Choroid plexus epithelial cell (primary cell): Measurements from ENCODE around the gene DCAF8.
A peak's percentile ranks its signal among the peaks of the same experiment; 100 is the strongest.

ENCODE experiments used
- DNase-seq: peaks from one replicate; pipeline ENCODE4 v3.0.0-alpha.2; 2010; ENCODE audit warnings: low read depth
- H3K4me3 ChIP-seq: 2 replicates; pipeline ENCODE4 v1.5.1; 2011; ENCODE audit warnings: low read depth, mild to moderate bottlenecking, control low read depth, low read length, moderate library complexity
- CTCF ChIP-seq: conservative IDR thresholded peaks from 2 replicates; pipeline ENCODE4 v1.5.1; 2011; ENCODE audit warnings: low read depth, mild to moderate bottlenecking, control low read depth, inconsistent platforms, low read length, moderate library complexity

DCAF8 gene

DNA sequence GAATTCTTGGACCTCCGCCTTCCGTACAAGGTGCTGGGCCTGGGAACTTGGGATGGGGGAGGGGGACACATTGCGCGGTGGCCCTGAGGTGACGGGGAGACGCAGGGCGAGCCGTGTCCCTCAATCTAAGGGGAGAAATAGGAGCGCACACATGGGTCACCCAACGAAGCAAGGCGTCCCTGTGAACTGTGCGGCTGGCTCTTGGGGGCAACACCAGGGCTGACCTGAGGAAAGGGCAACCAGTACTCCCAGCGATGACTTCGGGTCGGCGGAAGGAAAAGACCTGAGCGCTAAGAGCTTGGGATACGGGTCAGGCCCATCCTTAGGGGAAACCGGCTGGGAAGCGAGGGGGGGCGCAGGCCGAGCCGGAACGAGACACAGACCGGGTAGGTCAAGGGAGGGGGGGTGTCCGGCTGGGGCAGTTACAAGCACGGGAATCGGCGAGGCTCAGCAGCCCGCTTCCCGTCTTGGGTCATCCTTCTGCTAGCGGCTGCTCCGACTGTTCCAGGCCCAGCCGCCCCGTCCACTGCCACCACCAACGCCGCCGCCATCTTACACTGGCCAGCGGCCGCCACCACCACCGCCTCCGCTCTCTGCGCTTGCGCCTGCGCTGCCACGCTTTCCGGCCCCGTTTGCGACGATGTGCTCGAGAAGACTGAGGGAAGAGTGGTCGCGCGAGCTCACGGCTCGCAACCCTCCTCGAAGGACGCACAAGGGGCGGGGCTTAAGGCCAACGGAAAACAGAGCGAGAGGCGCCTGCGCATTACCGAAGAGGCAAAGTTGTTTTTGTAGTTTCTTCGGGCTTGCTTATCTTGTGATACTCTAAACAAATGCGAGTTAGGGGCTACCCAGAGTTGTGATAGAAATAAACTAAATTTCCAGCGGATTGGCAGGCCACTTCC lies at the start of gene DCAF8:
Gene DCAF8 (minus strand): TSS at position 657 of the 902 bp plus-strand sequence. CDS start 18,541 bp downstream, outside the sequence.
- peak; percentile 99 for DNase-seq
- peak within 1 kb of the TSS; percentile 98 for H3K4me3 ChIP-seq
- TF ChIP-seq CTCF = no peak

GRCh38 chr1:160309571-160309970 lies 47.2 kb upstream of the DCAF8 start:
- DNase-seq = no peak
- H3K4me3 ChIP-seq = no peak overlapping the region
- no peak for TF ChIP-seq CTCF

DNA sequence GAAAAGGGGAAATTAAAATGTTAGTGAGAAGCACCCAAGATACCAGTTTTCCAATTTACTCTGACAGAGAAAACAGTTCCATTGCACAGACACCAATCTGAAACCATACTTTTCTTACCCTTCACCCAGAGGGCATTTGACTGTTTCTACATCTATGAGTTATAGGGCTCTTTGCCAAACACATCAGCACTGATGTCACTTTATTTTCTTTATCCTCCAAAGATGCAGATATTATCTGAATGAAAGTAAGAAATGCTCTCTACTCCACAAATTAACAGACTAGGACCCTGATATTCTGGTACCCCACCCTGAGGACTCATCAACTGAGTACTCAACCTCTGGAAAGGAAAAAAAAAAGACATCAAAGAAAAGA lies 46.8 kb upstream of the DCAF8 start:
- peak; percentile 59 for DNase-seq
- no peak overlapping the region for H3K4me3 ChIP-seq
- TF ChIP-seq CTCF = no peak

DNA sequence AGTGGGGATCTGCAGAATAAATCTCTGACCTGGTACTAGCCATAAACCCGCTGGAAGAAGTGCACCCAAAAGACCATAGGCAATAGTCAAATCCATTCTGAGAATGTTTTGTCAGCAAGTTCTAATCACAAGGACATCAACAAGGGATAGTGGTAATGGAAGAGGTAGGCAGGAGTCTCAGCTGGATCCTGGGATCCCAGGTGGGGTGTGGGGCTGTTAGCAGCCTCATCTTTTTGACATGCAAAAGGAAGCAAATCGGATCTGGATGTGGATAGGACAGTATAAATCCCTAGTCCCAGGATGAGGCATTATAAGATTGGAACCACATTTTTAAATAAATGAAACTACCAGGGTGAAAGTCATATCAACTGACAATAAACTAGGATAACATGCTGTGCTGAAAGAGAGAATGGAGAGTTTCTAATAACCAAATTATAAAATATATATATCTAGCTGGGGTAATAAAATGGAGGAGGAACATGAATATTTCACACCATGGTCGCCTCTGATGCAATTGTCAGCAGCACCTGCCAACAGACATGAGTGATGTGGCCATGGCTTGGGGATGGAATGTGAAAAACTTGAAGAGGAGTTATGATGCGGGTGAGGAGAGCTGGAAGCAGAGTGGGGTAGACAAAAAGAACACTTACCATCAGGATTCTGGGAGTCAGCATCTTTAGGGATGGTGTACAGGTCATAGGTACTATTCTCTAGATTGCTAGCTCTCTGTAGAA lies 46.3 kb upstream of the DCAF8 start:
- TF ChIP-seq CTCF = no peak
- peak; percentile 52 for DNase-seq
- no peak overlapping the region for H3K4me3 ChIP-seq

DNA sequence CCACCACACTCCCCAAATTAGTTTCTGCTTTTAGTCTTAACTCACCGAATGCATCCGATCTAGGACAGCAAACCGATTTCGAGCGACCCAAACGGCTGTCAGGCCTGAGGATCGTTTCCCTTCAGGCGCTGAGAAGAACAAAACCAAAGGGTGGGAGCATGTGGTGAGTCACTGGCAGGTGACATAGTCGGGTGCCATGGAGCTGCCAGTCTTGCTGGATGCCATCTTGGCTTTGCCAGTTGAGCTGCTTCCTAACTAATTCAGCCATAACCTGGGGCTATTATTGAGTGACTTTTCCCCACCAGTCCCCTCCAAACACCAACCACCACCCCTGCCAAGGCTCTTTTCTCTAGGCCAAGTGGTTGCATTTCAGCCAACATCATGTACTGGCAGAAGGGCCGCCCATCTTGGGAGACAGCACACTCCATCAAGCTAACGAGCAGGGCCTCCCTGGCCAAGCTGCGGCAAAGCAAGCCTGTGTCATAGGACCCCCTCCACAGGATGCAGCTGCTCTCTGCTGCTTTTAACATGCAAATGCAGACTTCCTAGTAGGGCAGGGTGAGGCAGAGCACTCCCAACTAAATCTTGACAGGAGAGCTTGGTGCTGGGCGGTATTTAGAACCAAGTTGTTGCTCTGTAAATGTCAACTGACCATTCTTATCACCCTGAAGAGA lies 44.9 kb upstream of the DCAF8 start:
- peak; percentile 69 for DNase-seq
- no peak for TF ChIP-seq CTCF
- H3K4me3 ChIP-seq = no peak overlapping the region

GRCh38 chr1:160300173-160300572 lies 37.8 kb upstream of the DCAF8 start:
- no peak for TF ChIP-seq CTCF
- H3K4me3 ChIP-seq = no peak overlapping the region
- DNase-seq = no peak
